ENCODE measurements around the gene ENTPD6. TPM values are rescaled to one million over a fixed set of nuclear protein-coding genes. Genes with fewer than 3 reads are reported as not detected.

ENTPD6 gene
- total RNA-seq (2022), result 56.3 and 61.5 TPM in 2 replicates
- Bru-seq, nascent RNA, result percentile 68 among the genes with signal in this experiment
- percentile 64 among the genes with signal in this experiment for BruChase-seq, experiment 1, labeled RNA remaining after a 6-hour chase
- BruChase-seq, experiment 2, labeled RNA remaining after a 2-hour chase, result percentile 63 among the genes with signal in this experiment
- long read RNA-seq, transcript ENTPD6-203 (15 exons, 2,750 nt), result major isoform, 11 of 75 reads
- long read RNA-seq, partial matches to known transcripts, result 9 of 75 reads
- long read RNA-seq, other reads (novel, unspliced or antisense), result 46 of 75 reads

DNA sequence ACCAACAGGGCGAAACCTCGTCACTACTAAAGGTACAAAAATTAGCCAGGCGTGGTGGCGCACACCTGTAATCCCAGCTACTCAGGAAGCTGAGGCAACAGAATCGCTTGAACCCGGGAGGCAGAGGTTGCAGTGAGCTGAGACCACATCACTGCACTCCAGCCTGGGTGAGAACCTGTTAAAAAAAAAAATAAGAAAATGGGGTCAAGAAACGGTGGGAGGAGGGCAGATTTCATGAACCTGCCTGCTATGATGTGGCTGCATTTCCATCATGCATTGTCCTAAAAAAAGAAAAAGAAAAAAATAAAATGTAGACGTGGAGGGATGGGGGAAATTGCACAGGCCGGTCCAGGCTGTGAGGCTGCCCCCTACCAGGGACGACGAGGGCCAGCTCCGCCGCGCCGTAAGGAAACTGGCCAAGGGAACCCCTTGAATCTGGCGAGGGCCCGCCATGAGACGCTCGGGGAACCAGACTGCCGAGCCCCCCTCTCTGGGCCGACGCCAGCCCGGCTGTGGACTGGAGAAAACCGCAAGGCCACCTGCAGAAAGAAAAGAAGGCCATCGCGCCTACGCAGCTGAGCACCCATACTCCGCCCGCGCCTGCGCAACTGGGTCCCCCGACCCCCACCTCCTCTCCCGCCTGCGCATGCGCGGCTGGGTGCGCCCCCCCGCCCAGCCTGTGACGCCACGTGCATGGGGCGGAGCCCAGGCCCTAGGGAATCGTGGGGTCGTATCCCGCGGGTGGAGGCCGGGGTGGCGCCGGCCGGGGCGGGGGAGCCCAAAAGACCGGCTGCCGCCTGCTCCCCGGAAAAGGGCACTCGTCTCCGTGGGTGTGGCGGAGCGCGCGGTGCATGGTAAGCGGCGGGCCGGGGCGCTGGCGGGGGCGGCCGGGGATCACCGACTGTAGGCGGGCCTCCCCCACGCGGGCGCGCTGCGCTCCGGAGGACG is at the start of gene ENTPD6:
Gene ENTPD6, plus strand, starts transcription at position 699 of the 948 bp plus-strand sequence. CDS start 10,825 bp downstream, outside the sequence.
- H3K36me3 Mint-ChIP-seq (ENCODE audit: insufficient read depth, unreplicated experiment), result peaks cover 28% of the 10 kb centered on the region
- H3K4me3 Mint-ChIP-seq (ENCODE audit: low read depth, unreplicated experiment), result peak within 1 kb of the TSS; percentile 91
- peak within 1 kb of the TSS; percentile 79 for H3K27ac Mint-ChIP-seq (ENCODE audit: unreplicated experiment)
- H3K27me3 Mint-ChIP-seq (ENCODE audit: unreplicated experiment), result no peaks in the 10 kb centered on the region
- BruUV-seq (replicated peaks), result TSS peak; percentile 69
- peaks cover 23% of the 10 kb centered on the region for H3K4me1 Mint-ChIP-seq (ENCODE audit: low read depth, unreplicated experiment)
- no peaks in the 10 kb centered on the region for H3K9me3 Mint-ChIP-seq (ENCODE audit: low read depth, unreplicated experiment)
- CTCF ChIA-PET, result interaction anchor here (0.5 kb wide), 1 partner anchor 368 kb away, joined by 3 read pairs; no protein-coding TSS in a partner anchor
- intact Hi-C loops (cut with micrococcal nuclease; ENCODE audit: unreplicated experiment), result no loop called here
- TF ChIP-seq, protein P1, sequence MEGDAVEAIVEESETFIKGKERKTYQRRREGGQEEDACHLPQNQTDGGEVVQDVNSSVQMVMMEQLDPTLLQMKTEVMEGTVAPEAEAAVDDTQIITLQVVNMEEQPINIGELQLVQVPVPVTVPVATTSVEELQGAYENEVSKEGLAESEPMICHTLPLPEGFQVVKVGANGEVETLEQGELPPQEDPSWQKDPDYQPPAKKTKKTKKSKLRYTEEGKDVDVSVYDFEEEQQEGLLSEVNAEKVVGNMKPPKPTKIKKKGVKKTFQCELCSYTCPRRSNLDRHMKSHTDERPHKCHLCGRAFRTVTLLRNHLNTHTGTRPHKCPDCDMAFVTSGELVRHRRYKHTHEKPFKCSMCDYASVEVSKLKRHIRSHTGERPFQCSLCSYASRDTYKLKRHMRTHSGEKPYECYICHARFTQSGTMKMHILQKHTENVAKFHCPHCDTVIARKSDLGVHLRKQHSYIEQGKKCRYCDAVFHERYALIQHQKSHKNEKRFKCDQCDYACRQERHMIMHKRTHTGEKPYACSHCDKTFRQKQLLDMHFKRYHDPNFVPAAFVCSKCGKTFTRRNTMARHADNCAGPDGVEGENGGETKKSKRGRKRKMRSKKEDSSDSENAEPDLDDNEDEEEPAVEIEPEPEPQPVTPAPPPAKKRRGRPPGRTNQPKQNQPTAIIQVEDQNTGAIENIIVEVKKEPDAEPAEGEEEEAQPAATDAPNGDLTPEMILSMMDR (IDR thresholded peaks at IDR 0.05; ENCODE audit: unreplicated experiment), result no peak
- DNase-seq, result peak; percentile 80

DNA sequence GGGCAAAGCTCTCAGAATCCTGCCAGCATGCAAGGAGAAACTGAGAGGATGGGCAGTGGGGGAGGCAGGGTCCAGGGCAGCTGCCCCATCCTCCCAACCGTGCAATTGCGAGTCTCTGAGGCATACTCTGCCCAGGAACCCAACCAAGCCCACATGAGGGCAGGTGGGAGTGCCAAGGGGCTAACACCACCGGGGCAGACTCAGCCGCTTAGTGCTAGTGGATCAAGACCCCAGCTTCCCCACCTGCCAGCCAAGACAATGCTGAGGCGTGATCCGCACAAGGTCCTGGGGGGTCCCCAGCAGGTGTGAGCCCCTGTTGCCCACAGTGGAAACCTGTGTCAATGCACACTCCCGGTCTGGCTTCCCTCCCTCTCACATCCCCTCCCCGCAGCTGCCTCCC is 48.5 kb upstream of the ENTPD6 start:
- Mint-ChIP-seq H3K9me3 (ENCODE audit: low read depth, unreplicated experiment) (no peaks in the 10 kb centered on the region), H3K4me3 (ENCODE audit: low read depth, unreplicated experiment) (no peak overlapping the region), H3K27me3 (ENCODE audit: unreplicated experiment) (no peaks in the 10 kb centered on the region), H3K4me1 (ENCODE audit: low read depth, unreplicated experiment) (no peaks in the 10 kb centered on the region), H3K36me3 (ENCODE audit: insufficient read depth, unreplicated experiment) (no peaks in the 10 kb centered on the region), H3K27ac (ENCODE audit: unreplicated experiment) (no peak overlapping the region)
- BruUV-seq (replicated peaks), result no TSS peak
- intact Hi-C loops (cut with micrococcal nuclease; ENCODE audit: unreplicated experiment), result no loop called here
- TF ChIP-seq, protein P1 (IDR thresholded peaks at IDR 0.05; ENCODE audit: unreplicated experiment), result no peak
- no peak for DNase-seq
- CTCF ChIA-PET, result no interaction called here

DNA sequence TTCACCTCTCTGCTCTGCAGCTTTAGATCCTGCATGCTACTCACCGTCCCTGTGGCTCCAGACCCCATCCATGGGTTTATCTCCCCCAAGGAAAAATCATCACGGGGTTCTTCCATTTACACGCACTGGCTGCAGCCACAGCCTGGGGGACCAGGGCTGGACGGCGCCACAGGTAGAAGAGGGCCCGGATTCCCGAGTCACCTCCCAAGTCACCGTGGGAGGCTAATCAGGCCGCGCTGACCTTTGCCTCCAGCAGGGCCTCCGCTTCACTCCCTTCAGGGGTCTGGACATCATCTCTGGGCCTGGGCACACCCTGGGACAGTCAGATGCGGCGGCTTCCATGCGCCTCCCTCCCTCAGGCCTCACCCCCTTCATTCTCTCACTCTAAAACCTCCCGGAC is 47.8 kb upstream of the ENTPD6 start:
- Mint-ChIP-seq H3K4me3 (ENCODE audit: low read depth, unreplicated experiment) (no peak overlapping the region), H3K36me3 (ENCODE audit: insufficient read depth, unreplicated experiment) (no peaks in the 10 kb centered on the region), H3K27ac (ENCODE audit: unreplicated experiment) (no peak overlapping the region), H3K27me3 (ENCODE audit: unreplicated experiment) (no peaks in the 10 kb centered on the region), H3K4me1 (ENCODE audit: low read depth, unreplicated experiment) (no peaks in the 10 kb centered on the region), H3K9me3 (ENCODE audit: low read depth, unreplicated experiment) (no peaks in the 10 kb centered on the region)
- TF ChIP-seq, protein P1 (IDR thresholded peaks at IDR 0.05; ENCODE audit: unreplicated experiment), result no peak
- intact Hi-C loops (cut with micrococcal nuclease; ENCODE audit: unreplicated experiment), result no loop called here
- BruUV-seq (replicated peaks), result no TSS peak
- CTCF ChIA-PET, result no interaction called here
- no peak for DNase-seq

DNA sequence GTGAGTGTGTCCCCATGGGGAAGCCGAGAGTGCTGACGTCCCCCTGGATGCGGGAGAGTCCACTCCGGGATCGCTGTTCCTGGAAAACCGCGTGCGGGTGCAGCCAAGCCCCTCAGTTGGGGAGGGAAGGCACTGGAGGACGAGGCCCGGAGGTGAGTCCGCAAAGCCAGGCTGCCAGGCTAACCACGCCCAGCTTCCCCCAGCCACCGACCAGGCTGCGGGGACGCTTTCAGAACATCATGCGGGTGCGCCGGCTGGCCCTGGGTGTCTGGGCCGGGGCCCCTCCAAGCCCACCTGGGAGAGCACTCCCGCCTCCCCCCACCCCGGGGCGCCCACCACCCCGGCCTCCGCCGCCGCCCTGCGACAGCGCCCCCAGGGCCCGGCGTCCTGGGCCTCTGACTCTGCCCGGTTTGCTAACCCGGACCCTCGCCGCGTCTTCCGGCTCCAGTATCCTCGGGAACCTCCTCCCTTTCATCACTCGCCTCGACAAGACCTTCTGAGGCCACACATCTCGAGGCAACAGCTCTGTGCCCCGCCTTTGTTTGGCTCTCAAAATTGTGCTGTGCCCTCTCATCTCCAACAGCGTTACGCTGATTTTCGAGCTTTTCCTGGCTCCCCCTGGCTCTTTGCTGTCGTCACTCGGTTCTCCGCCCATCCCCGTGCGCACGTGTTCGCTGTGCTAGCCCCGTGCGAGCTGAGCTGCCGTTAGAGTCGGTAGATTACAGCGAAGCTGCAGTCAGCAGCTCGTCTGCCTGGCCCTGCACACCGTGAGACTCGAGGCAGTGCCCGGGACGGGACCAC is 47.1 kb upstream of the ENTPD6 start:
- no peaks in the 10 kb centered on the region for H3K36me3 Mint-ChIP-seq (ENCODE audit: insufficient read depth, unreplicated experiment)
- no peak overlapping the region for H3K4me3 Mint-ChIP-seq (ENCODE audit: low read depth, unreplicated experiment)
- intact Hi-C loops (cut with micrococcal nuclease; ENCODE audit: unreplicated experiment), result no loop called here
- H3K9me3 Mint-ChIP-seq (ENCODE audit: low read depth, unreplicated experiment), result no peaks in the 10 kb centered on the region
- DNase-seq, result no peak
- BruUV-seq (replicated peaks), result no TSS peak
- no peak overlapping the region for H3K27ac Mint-ChIP-seq (ENCODE audit: unreplicated experiment)
- no peaks in the 10 kb centered on the region for H3K4me1 Mint-ChIP-seq (ENCODE audit: low read depth, unreplicated experiment)
- H3K27me3 Mint-ChIP-seq (ENCODE audit: unreplicated experiment), result no peaks in the 10 kb centered on the region
- CTCF ChIA-PET, result no interaction called here
- TF ChIP-seq, protein P1 (IDR thresholded peaks at IDR 0.05; ENCODE audit: unreplicated experiment), result no peak
